OCI-LY1 (cell line): ENCODE data around the gene TNS3.

Source experiments
- H2AFZ ChIP-seq: fragments of 200-600 bp; sonication (generic), shearing (Covaris generic); 2 replicates; pipeline ENCODE4 v1.6.0; 2014; ENCODE audit warnings: antibody characterized with exemption, mild to moderate bottlenecking, low read length
- H3F3A ChIP-seq: fragments of 200-600 bp; sonication (generic), shearing (Covaris generic); 2 replicates; pipeline ENCODE4 v1.6.0; 2014; ENCODE audit warnings: mild to moderate bottlenecking, antibody characterized with exemption, low read length, moderate library complexity; ENCODE audit not compliant: insufficient read depth
- H3K27ac ChIP-seq: fragments of 200-600 bp; sonication (generic); 2 replicates; pipeline ENCODE4 v1.5.1; 2014; ENCODE audit warnings: low read length, mixed run types, mild to moderate bottlenecking, low read depth; ENCODE audit not compliant: poor library complexity, severe bottlenecking
- H3K27me3 ChIP-seq: fragments of 200-600 bp; sonication (generic); 2 replicates; pipeline ENCODE4 v1.6.0; 2014; ENCODE audit warnings: antibody characterized with exemption, mild to moderate bottlenecking, low read length, moderate library complexity; ENCODE audit not compliant: insufficient read depth
- H3K36me3 ChIP-seq: fragments of 200-600 bp; sonication (generic); 2 replicates; pipeline ENCODE4 v1.6.1; 2014; ENCODE audit warnings: mild to moderate bottlenecking, antibody characterized with exemption, low read length, moderate library complexity, mixed read lengths; ENCODE audit not compliant: insufficient read depth
- H3K4me1 ChIP-seq: fragments of 200-600 bp; sonication (generic); 2 replicates; pipeline ENCODE4 v1.5.1; 2014; ENCODE audit warnings: mild to moderate bottlenecking, low read length, moderate library complexity; ENCODE audit not compliant: insufficient read depth, severe bottlenecking
- H3K4me2 ChIP-seq: fragments of 200-600 bp; sonication (generic), shearing (Covaris generic); 2 replicates; pipeline ENCODE4 v1.6.1; 2014; ENCODE audit warnings: low read length
- H3K4me3 ChIP-seq: fragments of 200-600 bp; sonication (generic); 2 replicates; pipeline ENCODE4 v1.5.1; 2014; ENCODE audit warnings: low read length, low read depth, mild to moderate bottlenecking, mixed read lengths; ENCODE audit not compliant: poor library complexity, severe bottlenecking
- H3K79me2 ChIP-seq: fragments of 200-600 bp; shearing (Covaris generic); 2 replicates; pipeline ENCODE4 v1.6.1; 2016; ENCODE audit warnings: mixed run types, low read length, mixed read lengths; ENCODE audit not compliant: insufficient read depth
- H3K9ac ChIP-seq: fragments of 200-600 bp; sonication (generic), shearing (Covaris generic); 2 replicates; pipeline ENCODE4 v1.6.1; 2014; ENCODE audit warnings: mild to moderate bottlenecking, low read length, mixed read lengths
- H3K9me2 ChIP-seq: fragments of 200-600 bp; sonication (generic), shearing (Covaris generic); 2 replicates; pipeline ENCODE4 v1.6.1; 2014; ENCODE audit warnings: low read depth, mild to moderate bottlenecking, low read length, mixed read lengths
- H3K9me3 ChIP-seq: fragments of 200-600 bp; shearing (Covaris generic); 2 replicates; pipeline ENCODE4 v1.6.1; 2014; ENCODE audit warnings: low read length, mixed read lengths
- H4K20me1 ChIP-seq: fragments of 200-600 bp; sonication (generic), shearing (Covaris generic); 2 replicates; pipeline ENCODE4 v1.6.0; 2016; ENCODE audit warnings: mild to moderate bottlenecking, low read length; ENCODE audit not compliant: insufficient read depth
- CTCF ChIP-seq: fragments of 200-600 bp; sonication (generic), shearing (Covaris generic); IDR thresholded peaks from 2 replicates; pipeline ENCODE4 v1.5.1; 2017; ENCODE audit warnings: mild to moderate bottlenecking, antibody characterized with exemption, low read length, moderate library complexity, mixed read lengths
- EZH2 ChIP-seq: fragments of 200-600 bp; sonication (generic), shearing (Covaris generic); IDR thresholded peaks from 2 replicates; pipeline ENCODE4 v1.8.0; 2017; ENCODE audit warnings: borderline replicate concordance, mixed run types, mild to moderate bottlenecking, antibody characterized with exemption, low read length, moderate library complexity, mixed read lengths

TNS3 gene

DNA sequence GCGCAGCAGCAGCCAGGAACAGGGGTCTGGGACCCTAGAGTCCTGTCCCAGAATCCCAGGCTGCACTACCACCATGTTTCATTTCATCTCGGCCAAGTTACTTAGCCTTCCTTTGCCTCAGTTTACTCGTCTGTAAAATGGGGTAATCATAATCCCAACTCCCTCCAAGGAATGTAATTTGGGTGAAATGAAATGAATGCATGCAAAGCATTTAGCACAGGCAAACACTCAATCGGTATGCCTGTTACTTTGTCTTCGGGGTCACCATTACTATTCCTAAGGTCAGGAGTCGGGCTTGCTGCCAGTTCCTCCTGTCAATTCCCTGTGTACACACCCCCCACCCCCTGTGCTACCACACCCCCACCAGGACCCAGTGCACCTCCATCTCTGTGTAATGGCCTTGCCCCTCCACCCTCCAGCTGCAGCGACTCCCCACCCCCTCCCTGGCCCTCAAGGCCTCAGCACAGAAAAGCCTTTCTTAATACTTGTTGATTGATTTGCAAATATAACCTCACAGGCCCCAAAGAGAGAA lies 1.7 kb downstream of the TNS3 start:
- no peaks in the 10 kb centered on the region for H3K27me3 ChIP-seq
- peak overlapping the region; percentile 97 for H3K27ac ChIP-seq
- no peaks in the 10 kb centered on the region for H3K9me2 ChIP-seq
- peak overlapping the region; percentile 90 for H3K9ac ChIP-seq
- peaks cover 31% of the 10 kb centered on the region for H3K79me2 ChIP-seq
- peak overlapping the region; percentile 89 for H3K4me2 ChIP-seq
- H3K4me3 ChIP-seq: peak overlapping the region; percentile 81
- TF ChIP-seq CTCF (no peak), EZH2 (no peak)
- H3K9me3 ChIP-seq: no peaks in the 10 kb centered on the region
- no peak overlapping the region for H2AFZ ChIP-seq
- H3K36me3 ChIP-seq: peaks cover 27% of the 10 kb centered on the region
- H4K20me1 ChIP-seq: no peaks in the 10 kb centered on the region
- H3K4me1 ChIP-seq: peaks cover 79% of the 10 kb centered on the region
- H3F3A ChIP-seq: peaks cover 9% of the 10 kb centered on the region

DNA sequence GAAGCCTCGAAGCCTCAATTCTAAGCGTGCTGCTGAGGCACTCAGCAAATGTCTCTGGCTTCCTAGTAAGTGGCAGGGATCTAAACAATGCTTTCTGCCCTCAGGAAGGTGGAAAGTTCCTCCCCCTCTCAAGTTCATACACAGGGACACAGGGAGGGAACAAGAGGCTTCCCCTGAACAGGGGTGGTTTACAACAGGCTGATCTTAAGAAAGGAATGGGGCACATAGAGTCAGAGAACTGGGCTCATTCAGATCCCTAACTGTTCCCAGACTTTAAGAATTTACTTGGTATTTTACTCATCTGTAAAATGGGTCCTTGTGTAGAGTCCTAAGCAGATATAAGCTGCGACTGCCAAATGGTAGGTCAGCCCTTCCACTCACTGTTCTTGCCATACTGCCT lies 2.5 kb downstream of the TNS3 start:
- no peak overlapping the region for H2AFZ ChIP-seq
- peak overlapping the region; percentile 97 for H3K27ac ChIP-seq
- H3K79me2 ChIP-seq: peaks cover 37% of the 10 kb centered on the region
- H3K9me2 ChIP-seq: no peaks in the 10 kb centered on the region
- TF ChIP-seq EZH2: no peak
- no peak for TF ChIP-seq CTCF
- H3F3A ChIP-seq: peaks cover 16% of the 10 kb centered on the region
- peak overlapping the region; percentile 90; the same call in 1 of the 2 replicates for H3K9ac ChIP-seq
- no peaks in the 10 kb centered on the region for H3K27me3 ChIP-seq
- H3K4me3 ChIP-seq: peak overlapping the region; percentile 81
- H3K36me3 ChIP-seq: peaks cover 30% of the 10 kb centered on the region; the same call in 1 of the 2 replicates
- no peaks in the 10 kb centered on the region for H3K9me3 ChIP-seq
- peaks cover 86% of the 10 kb centered on the region for H3K4me1 ChIP-seq
- peak overlapping the region; percentile 89 for H3K4me2 ChIP-seq
- no peaks in the 10 kb centered on the region for H4K20me1 ChIP-seq

GRCh38 chr7:47578579-47579270 lies 3.2 kb downstream of the TNS3 start:
- peak overlapping the region; percentile 90; the same call in 1 of the 2 replicates for H3K9ac ChIP-seq
- H3K36me3 ChIP-seq: peaks cover 30% of the 10 kb centered on the region; the same call in 1 of the 2 replicates
- TF ChIP-seq CTCF: no peak
- no peak for TF ChIP-seq EZH2
- no peak overlapping the region for H2AFZ ChIP-seq
- H3K4me2 ChIP-seq: peak overlapping the region; percentile 89
- no peaks in the 10 kb centered on the region for H3K27me3 ChIP-seq
- peak overlapping the region; percentile 97 for H3K27ac ChIP-seq
- H3K9me3 ChIP-seq: no peaks in the 10 kb centered on the region
- H3K4me1 ChIP-seq: peaks cover 91% of the 10 kb centered on the region
- no peaks in the 10 kb centered on the region for H4K20me1 ChIP-seq
- H3K9me2 ChIP-seq: no peaks in the 10 kb centered on the region
- peaks cover 16% of the 10 kb centered on the region for H3F3A ChIP-seq
- peaks cover 44% of the 10 kb centered on the region for H3K79me2 ChIP-seq
- peak overlapping the region; percentile 81 for H3K4me3 ChIP-seq
